ENCODE measurements around the gene MEG3. TPM values are rescaled to one million over a fixed set of nuclear protein-coding genes. Genes with fewer than 3 reads are reported as not detected.
"Not testable (repeated sequence)": the region's sequence is repeated elsewhere in the genome, so short reads cannot be mapped to it uniquely, and the experiment has no call there.

The MEG3 gene
- total RNA-seq, 3 donors from 2014 or later (not counting 1 experiment from before 2014, with no cell fraction given) = 1.0 to 6.6 (median 1.9) TPM

- intact Hi-C loops (cut with micrococcal nuclease) = no loop called here
- TF ChIP-seq CTCF (IDR thresholded peaks at IDR 0.05) = no peak
- Mint-ChIP-seq H3K36me3 (no peaks in the 10 kb centered on the region), H3K9me3 (no peaks in the 10 kb centered on the region), H3K27ac (no peak overlapping the region), H3K4me3 (no peak overlapping the region), H3K27me3 (ENCODE audit: low read depth in 2 of 2) (peaks cover 6 to 11% of the 10 kb centered on the region in 2 donors), H3K4me1 (no peaks in the 10 kb centered on the region)
- H3K9me3 ChIP-seq (ENCODE audit: control insufficient read depth, insufficient read depth, low read length) = no peaks in the 10 kb centered on the region
- no peaks in the 10 kb centered on the region for H3K36me3 ChIP-seq (ENCODE audit: control insufficient read depth, insufficient read depth, low read length)
- no peak overlapping the region for H3K4me3 ChIP-seq (ENCODE audit: low read length)
- H3K27ac ChIP-seq (ENCODE audit: low read length) = no peak overlapping the region
- no peaks in the 10 kb centered on the region for H3K4me1 ChIP-seq (ENCODE audit: control insufficient read depth, insufficient read depth, low read length)
- ATAC-seq = no peak
- no peaks in the 10 kb centered on the region for H3K27me3 ChIP-seq (ENCODE audit: control insufficient read depth, insufficient read depth, low read length)
- WGBS (ENCODE audit: insufficient coverage) = 90% methylated on average over 26 of the region's 26 CpGs
- DNase-seq = no peak
These were observed 8.7 kb upstream of the MEG3 start for GRCh38 chr14:100816950-100817901.

- intact Hi-C loops (cut with micrococcal nuclease) = no loop called here
- DNase-seq = no peak
- Histone ChIP-seq H3K27me3 (ENCODE audit: control insufficient read depth, insufficient read depth, low read length) (no peaks in the 10 kb centered on the region), H3K9me3 (ENCODE audit: control insufficient read depth, insufficient read depth, low read length) (no peaks in the 10 kb centered on the region), H3K4me1 (ENCODE audit: control insufficient read depth, insufficient read depth, low read length) (no peaks in the 10 kb centered on the region), H3K36me3 (ENCODE audit: control insufficient read depth, insufficient read depth, low read length) (no peaks in the 10 kb centered on the region), H3K4me3 (ENCODE audit: low read length) (no peak overlapping the region), H3K27ac (ENCODE audit: low read length) (no peak overlapping the region)
- Mint-ChIP-seq H3K27me3 (ENCODE audit: low read depth in 2 of 2) (peaks cover 8 to 22% of the 10 kb centered on the region in 2 donors), H3K27ac (no peak overlapping the region), H3K36me3 (no peaks in the 10 kb centered on the region), H3K9me3 (no peaks in the 10 kb centered on the region), H3K4me1 (no peaks in the 10 kb centered on the region), H3K4me3 (no peak overlapping the region)
- 40% methylated on average over 1 of the region's 3 CpGs for WGBS (ENCODE audit: insufficient coverage)
- ATAC-seq = no peak
- TF ChIP-seq CTCF (IDR thresholded peaks at IDR 0.05) = no peak
These were observed 7.7 kb upstream of the MEG3 start for GRCh38 chr14:100818221-100818699.

GRCh38 chr14:100818923-100819322, 7.0 kb upstream of the MEG3 start:
- H3K27ac ChIP-seq (ENCODE audit: low read length); H3K27ac Mint-ChIP-seq; H3K9me3 ChIP-seq (ENCODE audit: control insufficient read depth, insufficient read depth, low read length); H3K4me1 ChIP-seq (ENCODE audit: control insufficient read depth, insufficient read depth, low read length); H3K4me3 ChIP-seq (ENCODE audit: low read length); H3K9me3 Mint-ChIP-seq; H3K36me3 ChIP-seq (ENCODE audit: control insufficient read depth, insufficient read depth, low read length); H3K27me3 ChIP-seq (ENCODE audit: control insufficient read depth, insufficient read depth, low read length); H3K36me3 Mint-ChIP-seq; DNase-seq; H3K4me3 Mint-ChIP-seq; ATAC-seq; H3K4me1 Mint-ChIP-seq; intact Hi-C loops (cut with micrococcal nuclease): not testable (repeated sequence)
- WGBS (ENCODE audit: insufficient coverage) = 90% methylated on average over 7 of the region's 10 CpGs
- H3K27me3 Mint-ChIP-seq (ENCODE audit: low read depth in 2 of 2) = peaks cover 10 to 26% of the 10 kb centered on the region in 2 donors

GRCh38 chr14:100819453-100819828, 6.5 kb upstream of the MEG3 start:
- ATAC-seq = no peak
- H3K4me1 Mint-ChIP-seq = no peaks in the 10 kb centered on the region
- Histone ChIP-seq H3K9me3 (ENCODE audit: control insufficient read depth, insufficient read depth, low read length) (no peaks in the 10 kb centered on the region), H3K36me3 (ENCODE audit: control insufficient read depth, insufficient read depth, low read length) (no peaks in the 10 kb centered on the region), H3K4me3 (ENCODE audit: low read length) (no peak overlapping the region), H3K4me1 (ENCODE audit: control insufficient read depth, insufficient read depth, low read length) (no peaks in the 10 kb centered on the region), H3K27me3 (ENCODE audit: control insufficient read depth, insufficient read depth, low read length) (no peaks in the 10 kb centered on the region), H3K27ac (ENCODE audit: low read length) (no peak overlapping the region)
- no peak overlapping the region for H3K4me3 Mint-ChIP-seq
- 100% methylated on average over 1 of the region's 1 CpG for WGBS (ENCODE audit: insufficient coverage)
- no peaks in the 10 kb centered on the region for H3K36me3 Mint-ChIP-seq
- no peak for TF ChIP-seq CTCF (IDR thresholded peaks at IDR 0.05)
- no peaks in the 10 kb centered on the region for H3K9me3 Mint-ChIP-seq
- intact Hi-C loops (cut with micrococcal nuclease) = no loop called here
- DNase-seq = no peak
- H3K27me3 Mint-ChIP-seq (ENCODE audit: low read depth in 2 of 2) = peaks cover 10 to 26% of the 10 kb centered on the region in 2 donors
- H3K27ac Mint-ChIP-seq = no peak overlapping the region

Data from natural killer cell (primary cell).